HepG2 (cell line): Measurements from ENCODE around the gene OXLD1. TPM values are rescaled to one million over a fixed set of nuclear protein-coding genes. Genes with fewer than 3 reads are reported as not detected.

ENCODE experiments used
- ATAD3A ChIP-seq: sonication (generic); formaldehyde crosslinking; IDR thresholded peaks from 2 replicates; pipeline ENCODE4 v1.4.0; 2020; ENCODE audit warnings: missing genetic modification reagents
- CHD4 ChIP-seq: fragments of 200-600 bp; sonication (generic); IDR thresholded peaks from 2 replicates; pipeline ENCODE4 v1.7.0; 2017; ENCODE audit warnings: mild to moderate bottlenecking, low read length, borderline replicate concordance
- DMAP1 ChIP-seq: IDR thresholded peaks from 2 replicates; pipeline ENCODE4 v1.6.1; 2016
- E2F5 ChIP-seq: sonication (generic); formaldehyde crosslinking; conservative IDR thresholded peaks from 2 replicates; pipeline ENCODE4 v1.4.0; 2020; ENCODE audit warnings: missing genetic modification reagents
- GPBP1L1 ChIP-seq: sonication (generic); formaldehyde crosslinking; IDR thresholded peaks from 2 replicates; pipeline ENCODE4 v1.5.0; 2020; ENCODE audit warnings: mild to moderate bottlenecking, missing genetic modification reagents
- HNRNPLL ChIP-seq: fragments of 200-400 bp; formaldehyde crosslinking; IDR thresholded peaks from 2 replicates; pipeline ENCODE4 v1.6.1; 2017; ENCODE audit warnings: mild to moderate bottlenecking, low read depth, low read length; ENCODE audit not compliant: poor library complexity, severe bottlenecking
- PAXIP1 ChIP-seq: sonication (generic); formaldehyde crosslinking; conservative IDR thresholded peaks from 2 replicates; pipeline ENCODE4 v1.4.0; 2020; ENCODE audit warnings: mild to moderate bottlenecking, missing genetic modification reagents, moderate library complexity
- POLR2A ChIP-seq, 2 experiments: IDR thresholded peaks; 2 replicates each; pipeline ENCODE4 v1.6.1; 2011; ENCODE audit warnings: low read depth in 2 of 2, low read length in 2 of 2, mild to moderate bottlenecking in 1 of 2, moderate library complexity in 1 of 2; ENCODE audit not compliant: insufficient read depth in 1 of 2
- POLR2AphosphoS2 ChIP-seq: IDR thresholded peaks from 2 replicates; pipeline ENCODE4 v1.6.1; 2011; ENCODE audit warnings: low read depth, low read length, improper control_type of control experiment
- SALL2 ChIP-seq: sonication (generic); formaldehyde crosslinking; IDR thresholded peaks from 2 replicates; pipeline ENCODE4 v1.8.1; 2023; ENCODE audit warnings: mild to moderate bottlenecking, missing genetic modification reagents, inconsistent platforms
- THAP7 ChIP-seq: sonication (generic); formaldehyde crosslinking; IDR thresholded peaks from 2 replicates; pipeline ENCODE4 v1.8.1; 2023; ENCODE audit warnings: mild to moderate bottlenecking, missing genetic modification reagents
- TRIM22 ChIP-seq: fragments of 450-650 bp; IDR thresholded peaks from 2 replicates; pipeline ENCODE4 v1.6.1; 2017
- ZBTB21 ChIP-seq: sonication (generic); formaldehyde crosslinking; IDR thresholded peaks from 2 replicates; pipeline ENCODE4 v1.4.0; 2020; ENCODE audit warnings: missing genetic modification reagents
- ZFP1 ChIP-seq: IDR thresholded peaks from 2 replicates; pipeline ENCODE4 v1.6.1; 2016
- ZNF121 ChIP-seq: sonication (generic); formaldehyde crosslinking; IDR thresholded peaks from 2 replicates; pipeline ENCODE4 v1.5.0; 2020; ENCODE audit warnings: mild to moderate bottlenecking, missing genetic modification reagents
- ZNF225 ChIP-seq: sonication (generic); formaldehyde crosslinking; IDR thresholded peaks from 2 replicates; pipeline ENCODE4 v1.4.0; 2020; ENCODE audit warnings: mild to moderate bottlenecking, missing genetic modification reagents
- ZNF232 ChIP-seq: sonication (generic); formaldehyde crosslinking; IDR thresholded peaks from 2 replicates; pipeline ENCODE4 v1.4.0; 2020; ENCODE audit warnings: missing genetic modification reagents, borderline replicate concordance
- ZNF431 ChIP-seq: sonication (generic); formaldehyde crosslinking; IDR thresholded peaks from 2 replicates; pipeline ENCODE4 v1.9.0; 2022; ENCODE audit warnings: missing genetic modification reagents, low read depth, mild to moderate bottlenecking, borderline replicate concordance
- ZNF432 ChIP-seq: sonication (generic); formaldehyde crosslinking; IDR thresholded peaks from 2 replicates; pipeline ENCODE4 v1.5.0; 2020; ENCODE audit warnings: missing genetic modification reagents, mild to moderate bottlenecking, borderline replicate concordance
- ZNF446 ChIP-seq: sonication (generic); formaldehyde crosslinking; IDR thresholded peaks from 2 replicates; pipeline ENCODE4 v1.5.0; 2020; ENCODE audit warnings: mild to moderate bottlenecking, missing genetic modification reagents
- ZNF615 ChIP-seq: sonication (generic); formaldehyde crosslinking; IDR thresholded peaks from 2 replicates; pipeline ENCODE4 v1.5.0; 2020; ENCODE audit warnings: mild to moderate bottlenecking, missing genetic modification reagents, borderline replicate concordance
- ZNF775 ChIP-seq: sonication (generic); formaldehyde crosslinking; IDR thresholded peaks from 2 replicates; pipeline ENCODE4 v1.4.0; 2020; ENCODE audit warnings: missing genetic modification reagents, mild to moderate bottlenecking, moderate library complexity, borderline replicate concordance
- ZSCAN9 ChIP-seq: IDR thresholded peaks from 2 replicates; pipeline ENCODE4 v1.6.1; 2016; ENCODE audit warnings: borderline replicate concordance
- polyA plus RNA-seq, 8 experiments: library from polyadenylated mRNA; depleted of rRNA in 3 of 8; stranded (reverse) in 7 of 8; unstranded in 1 of 8; fragments of >200 nt; fragmentation: Illumina TruSeq in 4 of 8; extraction: Trizol in 4 of 8; gene quantifications; 2 replicates each; pipeline versions ENCODE4 v1.2.1 to v1.2.3, GENCODE V29; 2011 to 2016; ENCODE audit warnings: low read depth in 4 of 8, missing spikeins in 1 of 8, mixed read lengths in 1 of 8; ENCODE audit not compliant: insufficient read depth in 1 of 8
- total RNA-seq, 5 experiments: library from RNA; depleted of rRNA; stranded (reverse); fragments of >200 nt; fragmentation: Illumina TruSeq; extraction: Trizol; gene quantifications; 2 replicates each; pipeline ENCODE4 v1.2.3, GENCODE V29; 2016; ENCODE audit warnings: low read depth in 1 of 5

Gene OXLD1
- total and polyA plus RNA-seq, 2 of the 13 experiments (the other 11 are each of a cell fraction or from before 2014, with no cell fraction given) = 27.1 to 37.5 TPM

- 0 out of 2 replicates have a peak, but pooled peaks have one; percentile 31 for TF ChIP-seq ZNF432 (CRISPR knock-in tag)
- no peak for TF ChIP-seq CHD4
- peak; percentile 91 for TF ChIP-seq PAXIP1 (CRISPR knock-in tag)
- peak; percentile 86 for TF ChIP-seq E2F5 (CRISPR knock-in tag)
- no peak for TF ChIP-seq GPBP1L1 (CRISPR knock-in tag)
- TF ChIP-seq ZNF232 = peak; percentile 99
- no peak; the same call in 1 of the 2 replicates for TF ChIP-seq ZNF121 (CRISPR knock-in tag)
- peak; percentile 72 for TF ChIP-seq ZNF446
- TF ChIP-seq ZNF225 (CRISPR knock-in tag) = peak; percentile 99
- TF ChIP-seq ZNF615 (CRISPR knock-in tag) = no peak
- TF ChIP-seq ATAD3A (CRISPR knock-in tag) = peak; percentile 62; the same call in 1 of the 2 replicates
- peak; percentile 70; the same call in 1 of the 2 replicates for TF ChIP-seq ZNF775 (CRISPR knock-in tag)
- peak; percentile 99 for TF ChIP-seq SALL2 (CRISPR knock-in tag)
- peak; percentile 60 for TF ChIP-seq ZBTB21 (CRISPR knock-in tag)
- TF ChIP-seq TRIM22 = no peak
- no peak; the same call in 1 of the 2 replicates for TF ChIP-seq POLR2AphosphoS2
- peak; percentile 98 for TF ChIP-seq ZNF431 (CRISPR knock-in tag)
- peak; percentile 20 for TF ChIP-seq HNRNPLL
- peak; percentile 95 for TF ChIP-seq DMAP1 (CRISPR knock-in tag)
- peak; percentile 92 for TF ChIP-seq ZFP1 (CRISPR knock-in tag)
- TF ChIP-seq THAP7 (CRISPR knock-in tag) = peak; percentile 96; the same call in 1 of the 2 replicates
- TF ChIP-seq ZSCAN9 (CRISPR knock-in tag) = peak; percentile 98
- peak in 1 of 2 experiments; percentile 45; a peak in 1 of 4 replicates for TF ChIP-seq POLR2A (IDR thresholded peaks at IDR 0.05; ENCODE audit: insufficient read depth in 1 of 2, low read depth in 2 of 2, low read length in 2 of 2)
These were observed 45.5 kb upstream of the OXLD1 start, which contains the start of gene SLC25A10 (continued) for GRCh38 chr17:81711814-81712467.
